Thyroid gland (tissue), 4 donors: ENCODE measurements around the gene WHRN. TPM values are rescaled to one million over a fixed set of nuclear protein-coding genes. Genes with fewer than 3 reads are reported as not detected.

Experiments used
- DNase-seq, 2 donors: peaks; one replicate each; pipeline ENCODE4 v3.0.0-alpha.2; 2019
- H3K27ac ChIP-seq, 3 donors: fragments of 200-600 bp; sonication (generic); 1 replicate in 2 of 3; 2 replicates in 1 of 3; pipeline ENCODE4 v1.5.1; 2016 to 2019; ENCODE audit warnings: mild to moderate bottlenecking in 1 of 3, moderate library complexity in 1 of 3
- H3K27me3 ChIP-seq: fragments of 200-600 bp; sonication (generic); one replicate; pipeline ENCODE4 v1.5.1; 2019
- H3K36me3 ChIP-seq, 2 donors: fragments of 200-600 bp; sonication (generic); one replicate each; pipeline ENCODE4 v1.5.1; 2016 to 2019
- H3K4me1 ChIP-seq, 2 donors: fragments of 200-600 bp; sonication (generic); one replicate each; pipeline ENCODE4 v1.5.1; 2017 to 2019
- H3K4me3 ChIP-seq, 3 donors: fragments of 200-600 bp; sonication (generic); replicated peaks in 1 of 3; 1 replicate in 2 of 3; 2 replicates in 1 of 3; pipeline ENCODE4 v1.5.1; 2016; ENCODE audit warnings: mild to moderate bottlenecking in 1 of 3
- H3K9me3 ChIP-seq: fragments of 200-600 bp; sonication (generic); one replicate; pipeline ENCODE4 v1.5.1; 2017
- POLR2A ChIP-seq, 2 donors: fragments of 450-650 bp; IDR thresholded peaks; one replicate each; pipeline ENCODE4 v1.6.1; 2017; ENCODE audit warnings: antibody characterized with exemption in 2 of 2, mild to moderate bottlenecking in 2 of 2, moderate library complexity in 1 of 2
- WGBS, 2 donors: methylation state at CpG; one replicate each; pipeline ENCODE4 v1.1.5; 2017; 5-methylcytosine and 5-hydroxymethylcytosine counted together
- intact Hi-C: fragments of 100-400 bp; cut with DNase I; formaldehyde crosslinking; loops from one replicate; pipeline ENCODE4 v1.15.1; 2023
- total RNA-seq, 4 donors: library from RNA; depleted of rRNA; stranded (reverse); fragments of >200 nt; gene quantifications; one replicate each; pipeline ENCODE4 v1.2.3, GENCODE V29; 2016
- TF ChIP-seq, protein P1 (sequence below), 6 experiments: fragments of 200-600 bp in 3 of 6; fragments of 450-650 bp in 3 of 6; sonication (generic) in 3 of 6; IDR thresholded peaks; one replicate each; pipeline ENCODE4 v1.5.1; 2016 to 2019; ENCODE audit warnings: antibody characterized with exemption in 6 of 6, mild to moderate bottlenecking in 2 of 6, inconsistent platforms in 1 of 6, moderate library complexity in 1 of 6

The WHRN gene
- total RNA-seq, 4 donors from 2014 or later, result 7.4 to 13.0 (median 10.9) TPM

DNA sequence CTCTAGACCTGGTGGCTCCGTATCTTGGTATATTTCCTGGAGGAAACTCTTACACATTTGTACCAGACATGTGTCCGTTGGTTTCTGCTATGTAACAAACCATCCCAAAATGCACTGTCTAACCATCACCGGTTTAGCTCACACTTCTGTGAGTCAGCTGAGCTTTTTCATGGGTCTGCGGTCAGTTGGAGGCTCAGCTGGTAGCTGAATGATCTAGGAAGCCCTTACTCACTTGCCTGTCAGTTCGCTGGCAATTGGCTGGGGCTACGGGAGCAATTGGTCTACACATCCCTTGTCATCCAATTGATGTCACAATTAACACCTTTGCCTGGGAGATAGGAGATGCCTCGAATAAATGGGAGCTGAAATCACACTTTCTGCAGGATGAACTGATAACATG lies 11.6 kb upstream of the WHRN start:
- WGBS, 2 donors, result 55 to 61% methylated on average over 7 of the region's 7 CpGs
- Histone ChIP-seq H3K4me3 (no peak overlapping the region), H3K27ac (no peak overlapping the region), H3K9me3 (no peaks in the 10 kb centered on the region), H3K27me3 (no peaks in the 10 kb centered on the region), H3K4me1 (no peaks in the 10 kb centered on the region), H3K36me3 (no peaks in the 10 kb centered on the region)
- DNase-seq, result no peak
- intact Hi-C loops, result no loop called here
- TF ChIP-seq POLR2A (IDR thresholded peaks at IDR 0.05), result no peak

DNA sequence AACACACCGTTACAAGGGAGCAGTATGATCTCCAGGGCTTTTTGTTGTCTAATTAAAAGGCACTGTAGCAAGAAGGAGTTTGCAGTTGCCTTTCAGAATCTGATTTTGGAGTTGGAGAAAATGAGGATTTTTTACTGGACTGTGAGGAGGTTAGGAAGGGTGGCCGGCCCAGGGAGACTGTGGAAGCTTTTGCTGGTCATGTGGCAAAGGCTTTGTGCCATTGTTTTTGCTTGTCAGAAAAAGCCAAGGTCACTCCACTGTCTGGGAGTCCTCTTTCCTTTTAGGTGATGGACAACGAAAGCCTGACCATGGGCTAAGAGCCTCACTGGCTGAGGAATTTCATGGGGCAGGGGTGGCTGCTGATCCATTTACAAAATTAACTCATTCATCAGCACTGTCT lies 10.3 kb upstream of the WHRN start:
- Histone ChIP-seq H3K27me3 (no peaks in the 10 kb centered on the region), H3K4me3 (no peak overlapping the region), H3K9me3 (no peaks in the 10 kb centered on the region), H3K27ac (no peak overlapping the region), H3K4me1 (no peaks in the 10 kb centered on the region), H3K36me3 (no peaks in the 10 kb centered on the region)
- intact Hi-C loops, result no loop called here
- WGBS, 2 donors, result 59 to 71% methylated on average over 3 of the region's 3 CpGs
- TF ChIP-seq, protein P1, sequence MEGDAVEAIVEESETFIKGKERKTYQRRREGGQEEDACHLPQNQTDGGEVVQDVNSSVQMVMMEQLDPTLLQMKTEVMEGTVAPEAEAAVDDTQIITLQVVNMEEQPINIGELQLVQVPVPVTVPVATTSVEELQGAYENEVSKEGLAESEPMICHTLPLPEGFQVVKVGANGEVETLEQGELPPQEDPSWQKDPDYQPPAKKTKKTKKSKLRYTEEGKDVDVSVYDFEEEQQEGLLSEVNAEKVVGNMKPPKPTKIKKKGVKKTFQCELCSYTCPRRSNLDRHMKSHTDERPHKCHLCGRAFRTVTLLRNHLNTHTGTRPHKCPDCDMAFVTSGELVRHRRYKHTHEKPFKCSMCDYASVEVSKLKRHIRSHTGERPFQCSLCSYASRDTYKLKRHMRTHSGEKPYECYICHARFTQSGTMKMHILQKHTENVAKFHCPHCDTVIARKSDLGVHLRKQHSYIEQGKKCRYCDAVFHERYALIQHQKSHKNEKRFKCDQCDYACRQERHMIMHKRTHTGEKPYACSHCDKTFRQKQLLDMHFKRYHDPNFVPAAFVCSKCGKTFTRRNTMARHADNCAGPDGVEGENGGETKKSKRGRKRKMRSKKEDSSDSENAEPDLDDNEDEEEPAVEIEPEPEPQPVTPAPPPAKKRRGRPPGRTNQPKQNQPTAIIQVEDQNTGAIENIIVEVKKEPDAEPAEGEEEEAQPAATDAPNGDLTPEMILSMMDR (IDR thresholded peaks at IDR 0.05), result no peak
- no peak for TF ChIP-seq POLR2A (IDR thresholded peaks at IDR 0.05)
- DNase-seq, result no peak

DNA sequence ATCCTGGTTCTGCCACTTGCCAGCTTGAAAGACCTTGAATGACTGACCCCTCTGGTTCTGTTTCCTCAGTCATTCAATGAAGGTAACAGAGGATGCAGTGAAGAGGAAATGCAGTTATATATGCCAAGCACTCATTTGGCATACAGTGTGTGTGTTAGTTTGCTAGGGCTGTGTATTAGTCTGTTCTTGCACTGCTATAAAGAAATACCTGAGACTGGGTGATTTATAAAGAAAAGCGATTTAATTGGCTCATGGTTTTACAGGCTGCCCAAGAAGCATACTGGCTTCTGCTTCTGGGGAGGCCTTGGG lies 8.6 kb upstream of the WHRN start:
- no peaks in the 10 kb centered on the region for H3K27me3 ChIP-seq
- intact Hi-C loops, result no loop called here
- 93 to 97% methylated on average over 1 of the region's 1 CpG for WGBS, 2 donors
- TF ChIP-seq POLR2A (IDR thresholded peaks at IDR 0.05), result no peak
- TF ChIP-seq, protein P1 (IDR thresholded peaks at IDR 0.05), result no peak
- H3K27ac ChIP-seq, result no peak overlapping the region
- no peak for DNase-seq
- no peaks in the 10 kb centered on the region for H3K36me3 ChIP-seq
- no peaks in the 10 kb centered on the region for H3K4me1 ChIP-seq
- no peaks in the 10 kb centered on the region for H3K9me3 ChIP-seq
- H3K4me3 ChIP-seq, result no peak overlapping the region

DNA sequence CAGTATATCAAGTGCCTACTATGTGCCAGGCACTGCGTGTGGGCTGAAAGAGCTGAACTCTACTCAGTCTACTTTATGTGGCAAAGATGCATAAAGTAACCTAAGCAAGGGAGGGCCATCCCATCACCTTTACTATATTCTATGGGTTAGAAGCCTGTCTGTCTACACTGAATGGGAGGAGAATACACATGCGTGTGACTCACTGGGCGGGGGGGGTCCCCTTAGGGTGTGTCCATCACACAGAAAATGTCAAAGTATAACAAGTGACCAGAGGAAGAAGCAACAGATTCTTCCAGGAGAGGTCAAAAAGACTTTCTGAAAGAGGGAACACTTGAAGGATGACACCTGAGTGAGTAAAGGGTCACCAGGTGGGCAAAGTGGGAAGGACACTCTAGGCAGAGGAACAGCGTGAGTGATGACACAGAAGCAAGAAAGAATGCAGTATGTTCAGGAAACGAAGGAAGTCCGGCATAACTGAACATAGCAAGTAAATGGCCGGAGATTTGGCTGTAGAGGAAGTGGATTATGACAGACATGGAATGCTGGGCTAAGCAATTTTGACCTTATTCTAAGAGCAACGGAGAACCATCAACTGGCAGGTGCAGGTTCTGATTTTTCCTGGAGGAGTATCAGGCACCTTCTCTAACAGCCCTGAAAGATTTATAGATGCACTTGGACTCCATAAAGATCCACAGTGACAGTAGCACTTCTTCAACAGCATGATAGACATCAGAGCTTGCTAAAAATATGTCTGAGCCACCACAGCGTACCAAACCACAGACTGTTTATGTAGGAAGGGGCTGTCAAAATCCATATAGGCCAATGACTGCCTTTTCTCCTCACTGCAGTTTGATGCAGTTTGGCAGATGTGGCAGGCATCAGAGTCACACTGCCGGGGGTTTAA lies 8.0 kb upstream of the WHRN start:
- no peak overlapping the region for H3K4me3 ChIP-seq
- no peaks in the 10 kb centered on the region for H3K36me3 ChIP-seq
- no peaks in the 10 kb centered on the region for H3K9me3 ChIP-seq
- H3K27me3 ChIP-seq, result no peaks in the 10 kb centered on the region
- no peak for DNase-seq
- 75 to 76% methylated on average over 10 of the region's 10 CpGs for WGBS, 2 donors
- no peak overlapping the region for H3K27ac ChIP-seq
- TF ChIP-seq POLR2A (IDR thresholded peaks at IDR 0.05), result no peak
- TF ChIP-seq, protein P1 (IDR thresholded peaks at IDR 0.05), result no peak
- intact Hi-C loops, result no loop called here
- H3K4me1 ChIP-seq, result no peaks in the 10 kb centered on the region

DNA sequence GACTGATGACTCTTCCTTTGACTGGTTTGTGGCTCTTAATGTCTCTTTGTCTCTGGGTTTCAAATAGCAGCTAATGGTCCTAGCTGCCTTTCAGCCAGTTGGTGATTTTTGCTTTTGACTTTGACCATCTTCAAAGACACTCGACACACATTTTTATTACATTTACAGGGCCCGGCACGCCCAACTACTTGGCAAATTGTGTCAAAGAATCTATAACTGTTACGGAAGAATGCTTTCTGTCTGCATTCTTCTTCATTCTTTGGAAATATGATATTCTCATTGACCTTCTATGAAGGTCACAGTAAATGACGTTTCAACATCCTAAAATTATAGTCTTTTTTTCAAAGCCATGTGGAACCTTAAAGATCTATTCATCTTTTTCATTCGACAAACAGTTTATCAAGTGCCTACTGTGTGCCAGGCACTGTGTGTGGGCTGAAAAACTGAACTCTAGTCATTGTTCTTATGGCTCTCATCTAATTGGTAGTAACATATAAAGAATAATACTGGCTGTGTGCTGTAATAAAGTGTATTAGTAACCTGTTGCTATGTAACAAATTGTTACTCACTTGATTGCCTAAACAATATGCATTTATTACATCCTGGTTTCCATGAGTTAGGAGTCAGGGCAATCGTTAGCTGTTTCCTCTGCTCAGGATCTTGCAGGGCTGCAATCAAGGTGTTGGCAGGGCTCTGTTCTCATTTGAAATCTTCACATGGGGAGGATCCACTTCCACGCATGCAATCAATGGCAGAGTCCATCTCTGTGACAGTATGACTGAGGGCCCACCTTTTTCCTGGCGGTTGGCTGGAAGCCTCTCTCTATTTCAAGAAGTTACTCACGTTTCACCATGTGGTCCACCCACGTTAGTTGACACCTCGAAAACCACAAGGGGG lies 7.0 kb upstream of the WHRN start:
- H3K27ac ChIP-seq, result no peak overlapping the region
- TF ChIP-seq POLR2A (IDR thresholded peaks at IDR 0.05), result no peak
- TF ChIP-seq, protein P1 (IDR thresholded peaks at IDR 0.05), result no peak
- intact Hi-C loops, result no loop called here

More for the DNA sequence above, 7.0 kb upstream of the WHRN start:
- no peak for DNase-seq
- H3K9me3 ChIP-seq, result no peaks in the 10 kb centered on the region
- H3K36me3 ChIP-seq, result no peaks in the 10 kb centered on the region
- WGBS, 2 donors, result 74 to 78% methylated on average over 12 of the region's 12 CpGs
- no peaks in the 10 kb centered on the region for H3K4me1 ChIP-seq
- H3K4me3 ChIP-seq, result no peak overlapping the region
- H3K27me3 ChIP-seq, result no peaks in the 10 kb centered on the region
